HEK293 (cell line): ENCODE results near the gene EIF4H.
A peak's percentile ranks its signal among the peaks of the same experiment; 100 is the strongest.

Source experiments
- CTCF ChIA-PET: fragments of 350-600 bp; formaldehyde crosslinking; extraction: SDS; loops from one replicate; lab custom pipeline; 2021; ENCODE audit warnings: antibody characterized with exemption; lab: Yijun Ruan, JAX
- POLR2A ChIA-PET: fragments of 300-600 bp; formaldehyde crosslinking; extraction: SDS; loops from one replicate; lab custom pipeline; 2020; ENCODE audit warnings: antibody characterized with exemption, inconsistent platforms; lab: Yijun Ruan, JAX
- H3K27ac ChIP-seq: fragments of 200-500 bp; sonication (Bioruptor generic); 2 replicates; pipeline ENCODE4 v1.5.1; 2014; ENCODE audit warnings: low read depth, low read length, control low read depth, inconsistent platforms; ENCODE audit errors: extremely low read depth
- H3K36me3 ChIP-seq, 2 experiments: fragments of 200-500 bp in 1 of 2; sonication (Bioruptor generic) in 1 of 2; 1 replicate in 1 of 2; 2 replicates in 1 of 2; pipeline ENCODE4 v1.5.1; 2014 to 2017; ENCODE audit warnings: inconsistent platforms in 2 of 2, low read length in 2 of 2; ENCODE audit not compliant: control insufficient read depth in 2 of 2, insufficient read depth in 1 of 2
- H3K4me1 ChIP-seq: fragments of 200-500 bp; sonication (Bioruptor generic); 2 replicates; pipeline ENCODE4 v1.5.1; 2014; ENCODE audit warnings: mild to moderate bottlenecking, low read length, inconsistent platforms; ENCODE audit not compliant: control insufficient read depth, insufficient read depth
- H3K4me3 ChIP-seq: 2 replicates; pipeline ENCODE4 v1.5.1; 2011; ENCODE audit warnings: low read depth, mild to moderate bottlenecking, control low read depth, low read length, moderate library complexity
- H3K9me3 ChIP-seq: fragments of 200-500 bp; sonication (Bioruptor generic); 2 replicates; pipeline ENCODE4 v1.5.1; 2014; ENCODE audit warnings: low read depth, low read length, inconsistent platforms; ENCODE audit not compliant: control insufficient read depth, insufficient read depth
- GLIS1 ChIP-seq: fragments of 450-650 bp; formaldehyde crosslinking; IDR thresholded peaks from 2 replicates; pipeline ENCODE4 v1.5.1; 2016; ENCODE audit warnings: missing biosample characterization, missing genetic modification characterization
- HOXA7 ChIP-seq: sonication (generic); formaldehyde crosslinking; IDR thresholded peaks from 2 replicates; pipeline ENCODE4 v1.8.1; 2022; ENCODE audit warnings: missing genetic modification reagents, borderline replicate concordance
- PBX3 ChIP-seq: sonication (generic); formaldehyde crosslinking; IDR thresholded peaks from 2 replicates; pipeline ENCODE4 v1.8.1; 2022; ENCODE audit warnings: mild to moderate bottlenecking, moderate library complexity, missing genetic modification reagents
- PRDM10 ChIP-seq: fragments of 450-650 bp; formaldehyde crosslinking; IDR thresholded peaks from 2 replicates; pipeline ENCODE4 v1.5.1; 2016; ENCODE audit warnings: missing biosample characterization, missing genetic modification characterization
- ZBTB11 ChIP-seq: fragments of 450-650 bp; formaldehyde crosslinking; conservative IDR thresholded peaks from 2 replicates; pipeline ENCODE4 v1.5.1; 2016; ENCODE audit warnings: low read depth, missing biosample characterization, missing genetic modification characterization
- ZBTB20 ChIP-seq: fragments of 450-650 bp; formaldehyde crosslinking; IDR thresholded peaks from 2 replicates; pipeline ENCODE4 v1.5.1; 2016; ENCODE audit warnings: missing biosample characterization, missing genetic modification characterization
- ZNF121 ChIP-seq: fragments of 450-650 bp; formaldehyde crosslinking; IDR thresholded peaks from 2 replicates; pipeline ENCODE4 v1.5.1; 2016; ENCODE audit warnings: missing biosample characterization, missing genetic modification characterization
- ZNF138 ChIP-seq: fragments of 450-650 bp; formaldehyde crosslinking; IDR thresholded peaks from 2 replicates; pipeline ENCODE4 v1.5.1; 2016; ENCODE audit warnings: missing biosample characterization, missing genetic modification characterization, borderline replicate concordance
- ZNF148 ChIP-seq: fragments of 450-650 bp; formaldehyde crosslinking; IDR thresholded peaks from 2 replicates; pipeline ENCODE4 v1.5.0; 2017; ENCODE audit warnings: missing biosample characterization, missing genetic modification characterization, borderline replicate concordance
- ZNF211 ChIP-seq: fragments of 450-650 bp; formaldehyde crosslinking; IDR thresholded peaks from 2 replicates; pipeline ENCODE4 v1.5.1; 2016; ENCODE audit warnings: low read depth, missing biosample characterization, missing genetic modification characterization
- ZNF221 ChIP-seq: fragments of 450-650 bp; formaldehyde crosslinking; IDR thresholded peaks from 2 replicates; pipeline ENCODE4 v1.5.1; 2017; ENCODE audit warnings: missing biosample characterization, missing genetic modification characterization, borderline replicate concordance
- ZNF26 ChIP-seq: fragments of 450-650 bp; formaldehyde crosslinking; IDR thresholded peaks from 2 replicates; pipeline ENCODE4 v1.5.1; 2016; ENCODE audit warnings: missing biosample characterization, missing genetic modification characterization
- ZNF311 ChIP-seq: fragments of 450-650 bp; formaldehyde crosslinking; IDR thresholded peaks from 2 replicates; pipeline ENCODE4 v1.5.1; 2017; ENCODE audit warnings: missing biosample characterization, missing genetic modification characterization, borderline replicate concordance
- ZNF433 ChIP-seq: fragments of 450-650 bp; formaldehyde crosslinking; IDR thresholded peaks from 2 replicates; pipeline ENCODE4 v1.5.1; 2016; ENCODE audit warnings: missing biosample characterization, missing genetic modification characterization, low read depth
- ZNF510 ChIP-seq: fragments of 450-650 bp; formaldehyde crosslinking; IDR thresholded peaks from 2 replicates; pipeline ENCODE4 v1.5.1; 2018; ENCODE audit warnings: mild to moderate bottlenecking, missing genetic modification characterization, missing biosample characterization; ENCODE audit not compliant: insufficient replicate concordance
- ZNF558 ChIP-seq: fragments of 450-650 bp; formaldehyde crosslinking; IDR thresholded peaks from 2 replicates; pipeline ENCODE4 v1.5.1; 2016; ENCODE audit warnings: missing biosample characterization, missing genetic modification characterization
- ZNF777 ChIP-seq: fragments of 450-650 bp; formaldehyde crosslinking; IDR thresholded peaks from 2 replicates; pipeline ENCODE4 v1.5.1; 2017; ENCODE audit warnings: missing biosample characterization, missing genetic modification characterization, borderline replicate concordance
- ZNF785 ChIP-seq: fragments of 450-650 bp; formaldehyde crosslinking; IDR thresholded peaks from 2 replicates; pipeline ENCODE4 v1.5.1; 2016; ENCODE audit warnings: missing biosample characterization, missing genetic modification characterization
- ZNF830 ChIP-seq: fragments of 450-650 bp; IDR thresholded peaks from 2 replicates; pipeline ENCODE4 v1.5.0; 2018; ENCODE audit warnings: missing biosample characterization, missing genetic modification characterization, low read depth, mild to moderate bottlenecking, moderate library complexity
- ZSCAN4 ChIP-seq: fragments of 450-650 bp; formaldehyde crosslinking; IDR thresholded peaks from 2 replicates; pipeline ENCODE4 v1.5.1; 2017; ENCODE audit warnings: missing biosample characterization, missing genetic modification characterization

The EIF4H gene

GRCh38 chr7:74175340-74175739 lies 1.2 kb downstream of the EIF4H start:
- ChIA-PET CTCF (interaction anchor here (0.7 to 1.5 kb wide), 6 partner anchors 8 to 442 kb away, joined by 3 to 9 read pairs (median 7); no protein-coding TSS in a partner anchor), POLR2A (interaction anchor here (0.5 to 2.0 kb wide), 8 partner anchors 8 to 334 kb away, joined by 3 to 8 read pairs (median 4); no protein-coding TSS in a partner anchor)
- TF ChIP-seq ZNF785 (tag by site-specific recombination) (no peak), ZBTB20 (peak; percentile 29; the same call in 1 of the 2 replicates), ZBTB11 (tag by site-specific recombination) (no peak)
- Histone ChIP-seq H3K27ac (no peak overlapping the region), H3K4me1 (peaks cover 11% of the 10 kb centered on the region; the same call in 1 of the 2 replicates), H3K36me3 (peaks cover 3 to 38% of the 10 kb centered on the region in 2 experiments; a peak in 2 of 3 replicates), H3K4me3 (peak overlapping the region; percentile 86), H3K9me3 (no peaks in the 10 kb centered on the region)

GRCh38 chr7:74176555-74176954 lies 2.4 kb downstream of the EIF4H start:
- no peak for TF ChIP-seq ZNF138
- no peak for TF ChIP-seq PBX3 (CRISPR knock-in tag)
- no peak for TF ChIP-seq ZNF221 (tag by site-specific recombination)
- TF ChIP-seq ZNF830 (tag by site-specific recombination): no peak
- TF ChIP-seq ZNF211 (tag by site-specific recombination): no peak
- no peak for TF ChIP-seq GLIS1 (tag by site-specific recombination)
- no peak for TF ChIP-seq ZSCAN4 (tag by site-specific recombination)
- no peak for TF ChIP-seq ZNF148
- TF ChIP-seq ZNF26 (tag by site-specific recombination): no peak
- TF ChIP-seq ZNF121 (tag by site-specific recombination): no peak
- TF ChIP-seq ZNF777 (tag by site-specific recombination): no peak
- no peak for TF ChIP-seq ZNF433 (tag by site-specific recombination)
- no peak for TF ChIP-seq ZNF510
- TF ChIP-seq ZNF311 (tag by site-specific recombination): no peak
- no peak for TF ChIP-seq HOXA7 (CRISPR knock-in tag)
- no peak for TF ChIP-seq ZNF558 (tag by site-specific recombination)
- TF ChIP-seq PRDM10 (tag by site-specific recombination): no peak
- H3K27ac ChIP-seq: no peak overlapping the region
- H3K36me3 ChIP-seq: peaks cover 3 to 45% of the 10 kb centered on the region in 2 experiments; a peak in 2 of 3 replicates
- CTCF ChIA-PET: no interaction called here
- H3K4me3 ChIP-seq: no peak overlapping the region
- H3K4me1 ChIP-seq: peaks cover 18% of the 10 kb centered on the region; the same call in 1 of the 2 replicates
- POLR2A ChIA-PET: no interaction called here
- H3K9me3 ChIP-seq: no peaks in the 10 kb centered on the region
